HepG2 (cell line): ENCODE data around the gene TMEM198. TPM values are rescaled to one million over a fixed set of nuclear protein-coding genes. Genes with fewer than 3 reads are reported as not detected.
A peak's percentile ranks its signal among the peaks of the same experiment; 100 is the strongest.

Experiments
- ATF7 ChIP-seq, 2 experiments: fragments of 450-650 bp in 1 of 2; sonication (generic) in 1 of 2; formaldehyde crosslinking in 1 of 2; IDR thresholded peaks; 2 replicates each; pipeline versions ENCODE4 v1.4.0 to v1.6.1; 2016 to 2020; ENCODE audit warnings: antibody characterized with exemption in 1 of 2, mild to moderate bottlenecking in 1 of 2, missing genetic modification reagents in 1 of 2
- CBX2 ChIP-seq, 2 experiments: fragments of 200-600 bp in 1 of 2; sonication (generic); formaldehyde crosslinking in 1 of 2; IDR thresholded peaks; 2 replicates each; pipeline versions ENCODE4 v1.7.0 to v1.8.1; 2018 to 2022; ENCODE audit warnings: low read depth in 2 of 2, low read length in 1 of 2, mild to moderate bottlenecking in 1 of 2, missing genetic modification reagents in 1 of 2
- CHD4 ChIP-seq: fragments of 200-600 bp; sonication (generic); IDR thresholded peaks from 2 replicates; pipeline ENCODE4 v1.7.0; 2017; ENCODE audit warnings: mild to moderate bottlenecking, low read length, borderline replicate concordance
- KDM1A ChIP-seq: IDR thresholded peaks from 2 replicates; pipeline ENCODE4 v1.6.1; 2016; ENCODE audit warnings: missing compliant biosample characterization
- KLF15 ChIP-seq: sonication (generic); formaldehyde crosslinking; IDR thresholded peaks from 2 replicates; pipeline ENCODE4 v1.8.1; 2023; ENCODE audit warnings: borderline replicate concordance, mild to moderate bottlenecking, inconsistent platforms, missing genetic modification reagents, mixed read lengths
- MED13 ChIP-seq: sonication (generic); formaldehyde crosslinking; IDR thresholded peaks from 2 replicates; pipeline ENCODE4 v1.5.0; 2020; ENCODE audit warnings: missing genetic modification reagents
- MYNN ChIP-seq: sonication (generic); formaldehyde crosslinking; IDR thresholded peaks from 2 replicates; pipeline ENCODE4 v1.4.0; 2020; ENCODE audit warnings: mild to moderate bottlenecking, low read depth, missing genetic modification reagents
- NR2F2 ChIP-seq: IDR thresholded peaks from 2 replicates; pipeline ENCODE4 v1.6.1; 2012; ENCODE audit warnings: low read depth, inconsistent platforms, borderline replicate concordance
- PCBP2 ChIP-seq: fragments of 200-400 bp; formaldehyde crosslinking; optimal IDR thresholded peaks from 2 replicates; pipeline ENCODE3; 2018; ENCODE audit warnings: low read length, low read depth; ENCODE audit not compliant: poor library complexity, severe bottlenecking
- RAD51 ChIP-seq: fragments of 450-650 bp; IDR thresholded peaks from 2 replicates; pipeline ENCODE4 v1.6.1; 2016; ENCODE audit warnings: borderline replicate concordance
- STAT5B ChIP-seq: sonication (generic); formaldehyde crosslinking; IDR thresholded peaks from 2 replicates; pipeline ENCODE4 v1.4.0; 2020; ENCODE audit warnings: missing genetic modification reagents
- ZBTB42 ChIP-seq: sonication (generic); formaldehyde crosslinking; IDR thresholded peaks from 2 replicates; pipeline ENCODE4 v1.5.0; 2020; ENCODE audit warnings: mild to moderate bottlenecking, missing genetic modification reagents
- ZNF75D ChIP-seq: sonication (generic); formaldehyde crosslinking; IDR thresholded peaks from 2 replicates; pipeline ENCODE4 v1.8.1; 2023; ENCODE audit warnings: missing genetic modification reagents, mild to moderate bottlenecking, borderline replicate concordance
- ZNF83 ChIP-seq: sonication (generic); formaldehyde crosslinking; IDR thresholded peaks from 2 replicates; pipeline ENCODE4 v1.4.0; 2020; ENCODE audit warnings: missing genetic modification reagents, mild to moderate bottlenecking, borderline replicate concordance
- polyA plus RNA-seq, 8 experiments: library from polyadenylated mRNA; depleted of rRNA in 3 of 8; stranded (reverse) in 7 of 8; unstranded in 1 of 8; fragments of >200 nt; fragmentation: Illumina TruSeq in 4 of 8; extraction: Trizol in 4 of 8; gene quantifications; 2 replicates each; pipeline versions ENCODE4 v1.2.1 to v1.2.3, GENCODE V29; 2011 to 2016; ENCODE audit warnings: low read depth in 4 of 8, missing spikeins in 1 of 8, mixed read lengths in 1 of 8; ENCODE audit not compliant: insufficient read depth in 1 of 8
- total RNA-seq, 5 experiments: library from RNA; depleted of rRNA; stranded (reverse); fragments of >200 nt; fragmentation: Illumina TruSeq; extraction: Trizol; gene quantifications; 2 replicates each; pipeline ENCODE4 v1.2.3, GENCODE V29; 2016; ENCODE audit warnings: low read depth in 1 of 5
- TF ChIP-seq, protein P1 (sequence below): IDR thresholded peaks from 2 replicates; pipeline ENCODE4 v1.6.1; 2016; ENCODE audit warnings: missing compliant biosample characterization, missing genetic modification reagents, borderline replicate concordance
- TF ChIP-seq, protein P2 (sequence below): sonication (generic); formaldehyde crosslinking; IDR thresholded peaks from 2 replicates; pipeline ENCODE4 v1.4.0; 2020; ENCODE audit warnings: missing genetic modification reagents, borderline replicate concordance
- TF ChIP-seq, protein P3 (sequence below): sonication (generic); formaldehyde crosslinking; IDR thresholded peaks from 2 replicates; pipeline ENCODE4 v1.9.0; 2021; ENCODE audit warnings: missing genetic modification reagents, borderline replicate concordance
- TF ChIP-seq, protein P4 (sequence below): sonication (generic); formaldehyde crosslinking; conservative IDR thresholded peaks from 2 replicates; pipeline ENCODE4 v1.4.0; 2020; ENCODE audit warnings: mild to moderate bottlenecking, missing genetic modification reagents, moderate library complexity

Gene TMEM198
- total and polyA plus RNA-seq, 2 of the 13 experiments (the other 11 are each of a cell fraction or from before 2014, with no cell fraction given), result 17.3 to 23.5 TPM

DNA sequence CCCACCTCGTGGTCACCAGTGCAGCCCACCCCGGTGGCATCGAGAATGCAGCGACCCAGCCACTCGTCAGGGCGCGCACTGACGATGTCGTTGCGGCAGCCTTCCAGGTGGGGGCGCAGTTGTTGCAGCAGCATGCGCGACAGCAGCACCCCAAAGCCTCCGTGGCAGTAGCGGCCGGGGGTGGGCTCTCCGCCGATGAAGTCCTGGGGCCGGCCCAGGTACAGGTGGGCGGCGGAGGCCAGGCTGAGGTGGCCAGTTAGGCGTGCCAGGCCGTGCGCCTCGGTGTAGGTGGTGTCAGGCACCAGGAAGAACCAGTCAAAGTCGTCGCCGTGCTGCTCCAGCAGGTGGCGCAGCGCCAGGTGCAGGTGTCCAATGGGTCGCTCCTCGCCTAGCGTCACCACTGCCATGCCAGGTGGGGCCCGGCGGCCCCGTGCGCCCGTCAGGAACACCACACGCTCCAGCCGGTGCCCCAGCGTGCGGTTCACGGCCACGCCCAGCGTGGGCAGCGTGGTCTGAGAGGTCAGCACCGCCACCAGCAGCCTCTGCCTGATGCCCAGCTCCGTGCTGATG lies 2.1 kb upstream of the TMEM198 start (continued):
- TF ChIP-seq, protein P1, sequence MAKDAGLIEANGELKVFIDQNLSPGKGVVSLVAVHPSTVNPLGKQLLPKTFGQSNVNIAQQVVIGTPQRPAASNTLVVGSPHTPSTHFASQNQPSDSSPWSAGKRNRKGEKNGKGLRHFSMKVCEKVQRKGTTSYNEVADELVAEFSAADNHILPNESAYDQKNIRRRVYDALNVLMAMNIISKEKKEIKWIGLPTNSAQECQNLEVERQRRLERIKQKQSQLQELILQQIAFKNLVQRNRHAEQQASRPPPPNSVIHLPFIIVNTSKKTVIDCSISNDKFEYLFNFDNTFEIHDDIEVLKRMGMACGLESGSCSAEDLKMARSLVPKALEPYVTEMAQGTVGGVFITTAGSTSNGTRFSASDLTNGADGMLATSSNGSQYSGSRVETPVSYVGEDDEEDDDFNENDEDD (CRISPR knock-in tag), result peak; percentile 45; the same call in 1 of the 2 replicates
- TF ChIP-seq NR2F2 (no peak), ZNF83 (CRISPR knock-in tag) (no peak), KLF15 (CRISPR knock-in tag) (peak; percentile 51; the same call in 1 of the 2 replicates), ATF7 (IDR thresholded peaks at IDR 0.05) (no peak), ATF7 (CRISPR knock-in tag; IDR thresholded peaks at IDR 0.05) (peak; percentile 85), ZNF75D (CRISPR knock-in tag) (no peak), MYNN (CRISPR knock-in tag) (no peak), CBX2 (IDR thresholded peaks at IDR 0.05; ENCODE audit: low read depth, low read length) (no peak), CBX2 (CRISPR knock-in tag; IDR thresholded peaks at IDR 0.05; ENCODE audit: low read depth) (0 out of 2 replicates have a peak, but pooled peaks have one; percentile 4), RAD51 (no peak), CHD4 (no peak), PCBP2 (no peak), KDM1A (CRISPR knock-in tag) (no peak), STAT5B (CRISPR knock-in tag) (no peak), ZBTB42 (CRISPR knock-in tag) (no peak), MED13 (no peak)
- TF ChIP-seq, protein P2, sequence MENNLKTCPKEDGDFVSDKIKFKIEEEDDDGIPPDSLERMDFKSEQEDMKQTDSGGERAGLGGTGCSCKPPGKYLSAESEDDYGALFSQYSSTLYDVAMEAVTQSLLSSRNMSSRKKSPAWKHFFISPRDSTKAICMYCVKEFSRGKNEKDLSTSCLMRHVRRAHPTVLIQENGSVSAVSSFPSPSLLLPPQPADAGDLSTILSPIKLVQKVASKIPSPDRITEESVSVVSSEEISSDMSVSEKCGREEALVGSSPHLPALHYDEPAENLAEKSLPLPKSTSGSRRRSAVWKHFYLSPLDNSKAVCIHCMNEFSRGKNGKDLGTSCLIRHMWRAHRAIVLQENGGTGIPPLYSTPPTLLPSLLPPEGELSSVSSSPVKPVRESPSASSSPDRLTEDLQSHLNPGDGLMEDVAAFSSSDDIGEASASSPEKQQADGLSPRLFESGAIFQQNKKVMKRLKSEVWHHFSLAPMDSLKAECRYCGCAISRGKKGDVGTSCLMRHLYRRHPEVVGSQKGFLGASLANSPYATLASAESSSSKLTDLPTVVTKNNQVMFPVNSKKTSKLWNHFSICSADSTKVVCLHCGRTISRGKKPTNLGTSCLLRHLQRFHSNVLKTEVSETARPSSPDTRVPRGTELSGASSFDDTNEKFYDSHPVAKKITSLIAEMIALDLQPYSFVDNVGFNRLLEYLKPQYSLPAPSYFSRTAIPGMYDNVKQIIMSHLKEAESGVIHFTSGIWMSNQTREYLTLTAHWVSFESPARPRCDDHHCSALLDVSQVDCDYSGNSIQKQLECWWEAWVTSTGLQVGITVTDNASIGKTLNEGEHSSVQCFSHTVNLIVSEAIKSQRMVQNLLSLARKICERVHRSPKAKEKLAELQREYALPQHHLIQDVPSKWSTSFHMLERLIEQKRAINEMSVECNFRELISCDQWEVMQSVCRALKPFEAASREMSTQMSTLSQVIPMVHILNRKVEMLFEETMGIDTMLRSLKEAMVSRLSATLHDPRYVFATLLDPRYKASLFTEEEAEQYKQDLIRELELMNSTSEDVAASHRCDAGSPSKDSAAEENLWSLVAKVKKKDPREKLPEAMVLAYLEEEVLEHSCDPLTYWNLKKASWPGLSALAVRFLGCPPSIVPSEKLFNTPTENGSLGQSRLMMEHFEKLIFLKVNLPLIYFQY (CRISPR knock-in tag), result peak; percentile 85; the same call in 1 of the 2 replicates
- TF ChIP-seq, protein P3, sequence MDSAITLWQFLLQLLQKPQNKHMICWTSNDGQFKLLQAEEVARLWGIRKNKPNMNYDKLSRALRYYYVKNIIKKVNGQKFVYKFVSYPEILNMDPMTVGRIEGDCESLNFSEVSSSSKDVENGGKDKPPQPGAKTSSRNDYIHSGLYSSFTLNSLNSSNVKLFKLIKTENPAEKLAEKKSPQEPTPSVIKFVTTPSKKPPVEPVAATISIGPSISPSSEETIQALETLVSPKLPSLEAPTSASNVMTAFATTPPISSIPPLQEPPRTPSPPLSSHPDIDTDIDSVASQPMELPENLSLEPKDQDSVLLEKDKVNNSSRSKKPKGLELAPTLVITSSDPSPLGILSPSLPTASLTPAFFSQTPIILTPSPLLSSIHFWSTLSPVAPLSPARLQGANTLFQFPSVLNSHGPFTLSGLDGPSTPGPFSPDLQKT (CRISPR knock-in tag), result no peak
- TF ChIP-seq, protein P4, sequence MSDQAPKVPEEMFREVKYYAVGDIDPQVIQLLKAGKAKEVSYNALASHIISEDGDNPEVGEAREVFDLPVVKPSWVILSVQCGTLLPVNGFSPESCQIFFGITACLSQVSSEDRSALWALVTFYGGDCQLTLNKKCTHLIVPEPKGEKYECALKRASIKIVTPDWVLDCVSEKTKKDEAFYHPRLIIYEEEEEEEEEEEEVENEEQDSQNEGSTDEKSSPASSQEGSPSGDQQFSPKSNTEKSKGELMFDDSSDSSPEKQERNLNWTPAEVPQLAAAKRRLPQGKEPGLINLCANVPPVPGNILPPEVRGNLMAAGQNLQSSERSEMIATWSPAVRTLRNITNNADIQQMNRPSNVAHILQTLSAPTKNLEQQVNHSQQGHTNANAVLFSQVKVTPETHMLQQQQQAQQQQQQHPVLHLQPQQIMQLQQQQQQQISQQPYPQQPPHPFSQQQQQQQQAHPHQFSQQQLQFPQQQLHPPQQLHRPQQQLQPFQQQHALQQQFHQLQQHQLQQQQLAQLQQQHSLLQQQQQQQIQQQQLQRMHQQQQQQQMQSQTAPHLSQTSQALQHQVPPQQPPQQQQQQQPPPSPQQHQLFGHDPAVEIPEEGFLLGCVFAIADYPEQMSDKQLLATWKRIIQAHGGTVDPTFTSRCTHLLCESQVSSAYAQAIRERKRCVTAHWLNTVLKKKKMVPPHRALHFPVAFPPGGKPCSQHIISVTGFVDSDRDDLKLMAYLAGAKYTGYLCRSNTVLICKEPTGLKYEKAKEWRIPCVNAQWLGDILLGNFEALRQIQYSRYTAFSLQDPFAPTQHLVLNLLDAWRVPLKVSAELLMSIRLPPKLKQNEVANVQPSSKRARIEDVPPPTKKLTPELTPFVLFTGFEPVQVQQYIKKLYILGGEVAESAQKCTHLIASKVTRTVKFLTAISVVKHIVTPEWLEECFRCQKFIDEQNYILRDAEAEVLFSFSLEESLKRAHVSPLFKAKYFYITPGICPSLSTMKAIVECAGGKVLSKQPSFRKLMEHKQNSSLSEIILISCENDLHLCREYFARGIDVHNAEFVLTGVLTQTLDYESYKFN (CRISPR knock-in tag), result peak; percentile 45
